Measurements from ENCODE around the gene PLK2.

Gene PLK2

DNA sequence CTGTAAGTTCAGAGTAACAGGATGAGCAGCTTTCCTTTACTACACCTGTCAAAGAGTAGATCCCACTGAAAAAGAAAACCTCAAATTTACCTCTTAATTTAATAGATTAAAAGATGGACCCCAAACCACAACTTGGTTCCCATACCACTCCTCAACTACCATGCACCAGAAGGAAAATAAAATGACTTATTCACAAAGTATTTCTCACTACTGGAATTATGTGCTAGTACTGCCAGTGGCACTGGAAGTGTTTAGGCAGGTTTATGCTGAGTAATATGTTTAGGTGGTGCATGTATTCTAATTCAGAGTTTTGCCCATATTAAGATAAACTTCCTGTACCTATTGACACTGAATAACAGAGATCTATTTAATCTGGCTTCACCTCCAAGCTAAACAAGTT, 6.6 kb downstream of the PLK2 start:
- CTCF ChIA-PET, result no interaction called here
- Histone ChIP-seq H3K4me3 (ENCODE audit: low read depth, low read length) (no peak overlapping the region), H3K36me3 (ENCODE audit: control insufficient read depth in 2 of 2, insufficient read depth in 1 of 2, low read length in 2 of 2) (peaks cover 21 to 58% of the 10 kb centered on the region in 2 experiments; a peak in 2 of 3 replicates)

DNA sequence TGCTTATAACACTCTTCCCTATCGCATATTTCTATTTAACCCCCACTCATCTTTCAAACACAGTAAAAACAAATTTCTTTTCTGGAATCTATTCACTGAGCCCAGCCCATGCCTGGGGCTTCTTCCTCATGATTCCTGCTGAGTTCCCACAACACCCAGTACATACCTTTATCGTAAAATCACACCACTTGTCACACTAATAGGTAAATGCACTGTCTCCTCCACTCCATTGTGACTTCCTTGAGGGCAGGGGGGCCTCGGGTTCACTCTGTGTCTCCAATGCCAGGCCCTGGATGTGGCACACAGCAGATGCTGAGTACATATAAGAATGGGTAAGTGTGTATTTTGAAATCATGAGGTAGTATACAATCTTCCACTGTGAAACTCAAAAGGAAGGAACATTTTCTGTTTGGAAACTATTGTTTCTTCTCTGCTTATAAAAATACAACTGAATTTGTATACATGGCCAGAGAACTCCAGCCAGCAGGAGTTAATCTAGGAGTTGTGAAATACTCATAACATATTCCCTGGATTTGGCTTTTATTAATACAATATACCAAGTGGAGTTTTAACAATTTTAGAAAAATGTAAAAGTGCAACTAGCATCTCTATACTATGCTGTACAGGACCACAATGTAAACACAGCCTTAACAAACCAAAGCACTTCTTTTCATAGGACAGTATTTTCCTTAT, 7.2 kb downstream of the PLK2 start:
- Histone ChIP-seq H3K9me3 (ENCODE audit: control insufficient read depth, insufficient read depth, low read depth, low read length) (no peaks in the 10 kb centered on the region), H3K4me1 (ENCODE audit: control insufficient read depth, insufficient read depth, low read length) (no peaks in the 10 kb centered on the region), H3K27ac (ENCODE audit: extremely low read depth, low read depth, low read length) (no peak overlapping the region), H3K4me3 (ENCODE audit: low read depth, low read length) (no peak overlapping the region), H3K36me3 (ENCODE audit: control insufficient read depth in 2 of 2, insufficient read depth in 1 of 2, low read length in 2 of 2) (peaks cover 21 to 52% of the 10 kb centered on the region in 2 experiments; a peak in 2 of 3 replicates)
- no peak for TF ChIP-seq ZNF211 (tag by site-specific recombination; IDR thresholded peaks at IDR 0.05; ENCODE audit: low read depth)
- no peak for TF ChIP-seq ZNF416 (tag by site-specific recombination; IDR thresholded peaks at IDR 0.05)
- TF ChIP-seq, protein P1, sequence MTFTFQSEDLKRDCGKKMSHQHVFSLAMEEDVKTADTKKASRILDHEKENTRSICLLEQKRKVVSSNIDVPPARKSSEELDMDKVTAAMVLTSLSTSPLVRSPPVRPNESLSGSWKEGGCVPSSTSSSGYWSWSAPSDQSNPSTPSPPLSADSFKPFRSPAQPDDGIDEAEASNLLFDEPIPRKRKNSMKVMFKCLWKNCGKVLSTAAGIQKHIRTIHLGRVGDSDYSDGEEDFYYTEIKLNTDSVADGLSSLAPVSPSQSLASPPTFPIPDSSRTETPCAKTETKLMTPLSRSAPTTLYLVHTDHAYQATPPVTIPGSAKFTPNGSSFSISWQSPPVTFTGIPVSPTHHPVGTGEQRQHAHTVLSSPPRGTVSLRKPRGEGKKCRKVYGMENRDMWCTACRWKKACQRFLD (tag by site-specific recombination; IDR thresholded peaks at IDR 0.05), result no peak
- no peak for TF ChIP-seq ZNF623 (tag by site-specific recombination; IDR thresholded peaks at IDR 0.05)
- no peak for TF ChIP-seq ZSCAN23 (tag by site-specific recombination; IDR thresholded peaks at IDR 0.05)
- no peak for TF ChIP-seq ZNF391 (tag by site-specific recombination; IDR thresholded peaks at IDR 0.05; ENCODE audit: borderline replicate concordance, low read depth)
- TF ChIP-seq ZNF223 (tag by site-specific recombination; IDR thresholded peaks at IDR 0.05), result no peak
- TF ChIP-seq ZNF157 (tag by site-specific recombination; IDR thresholded peaks at IDR 0.05), result no peak
- no peak for TF ChIP-seq ZNF677 (tag by site-specific recombination; IDR thresholded peaks at IDR 0.05)
- TF ChIP-seq, protein P2, sequence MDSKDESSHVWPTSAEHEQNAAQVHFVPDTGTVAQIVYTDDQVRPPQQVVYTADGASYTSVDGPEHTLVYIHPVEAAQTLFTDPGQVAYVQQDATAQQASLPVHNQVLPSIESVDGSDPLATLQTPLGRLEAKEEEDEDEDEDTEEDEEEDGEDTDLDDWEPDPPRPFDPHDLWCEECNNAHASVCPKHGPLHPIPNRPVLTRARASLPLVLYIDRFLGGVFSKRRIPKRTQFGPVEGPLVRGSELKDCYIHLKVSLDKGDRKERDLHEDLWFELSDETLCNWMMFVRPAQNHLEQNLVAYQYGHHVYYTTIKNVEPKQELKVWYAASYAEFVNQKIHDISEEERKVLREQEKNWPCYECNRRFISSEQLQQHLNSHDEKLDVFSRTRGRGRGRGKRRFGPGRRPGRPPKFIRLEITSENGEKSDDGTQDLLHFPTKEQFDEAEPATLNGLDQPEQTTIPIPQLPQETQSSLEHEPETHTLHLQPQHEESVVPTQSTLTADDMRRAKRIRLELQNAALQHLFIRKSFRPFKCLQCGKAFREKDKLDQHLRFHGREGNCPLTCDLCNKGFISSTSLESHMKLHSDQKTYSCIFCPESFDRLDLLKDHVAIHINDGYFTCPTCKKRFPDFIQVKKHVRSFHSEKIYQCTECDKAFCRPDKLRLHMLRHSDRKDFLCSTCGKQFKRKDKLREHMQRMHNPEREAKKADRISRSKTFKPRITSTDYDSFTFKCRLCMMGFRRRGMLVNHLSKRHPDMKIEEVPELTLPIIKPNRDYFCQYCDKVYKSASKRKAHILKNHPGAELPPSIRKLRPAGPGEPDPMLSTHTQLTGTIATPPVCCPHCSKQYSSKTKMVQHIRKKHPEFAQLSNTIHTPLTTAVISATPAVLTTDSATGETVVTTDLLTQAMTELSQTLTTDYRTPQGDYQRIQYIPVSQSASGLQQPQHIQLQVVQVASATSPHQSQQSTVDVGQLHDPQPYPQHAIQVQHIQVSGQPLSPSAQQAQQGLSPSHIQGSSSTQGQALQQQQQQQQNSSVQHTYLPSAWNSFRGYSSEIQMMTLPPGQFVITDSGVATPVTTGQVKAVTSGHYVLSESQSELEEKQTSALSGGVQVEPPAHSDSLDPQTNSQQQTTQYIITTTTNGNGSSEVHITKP (tag by site-specific recombination; IDR thresholded peaks at IDR 0.05), result no peak
- ChIA-PET POLR2A (no interaction called here), CTCF (no interaction called here)

More for the DNA sequence above, 6.6 kb downstream of the PLK2 start:
- no peaks in the 10 kb centered on the region for H3K9me3 ChIP-seq (ENCODE audit: control insufficient read depth, insufficient read depth, low read depth, low read length)
- POLR2A ChIA-PET, result no interaction called here
- no peak overlapping the region for H3K27ac ChIP-seq (ENCODE audit: extremely low read depth, low read depth, low read length)
- H3K4me1 ChIP-seq (ENCODE audit: control insufficient read depth, insufficient read depth, low read length), result no peaks in the 10 kb centered on the region
- no peak for TF ChIP-seq SP7 (tag by site-specific recombination; IDR thresholded peaks at IDR 0.05)

DNA sequence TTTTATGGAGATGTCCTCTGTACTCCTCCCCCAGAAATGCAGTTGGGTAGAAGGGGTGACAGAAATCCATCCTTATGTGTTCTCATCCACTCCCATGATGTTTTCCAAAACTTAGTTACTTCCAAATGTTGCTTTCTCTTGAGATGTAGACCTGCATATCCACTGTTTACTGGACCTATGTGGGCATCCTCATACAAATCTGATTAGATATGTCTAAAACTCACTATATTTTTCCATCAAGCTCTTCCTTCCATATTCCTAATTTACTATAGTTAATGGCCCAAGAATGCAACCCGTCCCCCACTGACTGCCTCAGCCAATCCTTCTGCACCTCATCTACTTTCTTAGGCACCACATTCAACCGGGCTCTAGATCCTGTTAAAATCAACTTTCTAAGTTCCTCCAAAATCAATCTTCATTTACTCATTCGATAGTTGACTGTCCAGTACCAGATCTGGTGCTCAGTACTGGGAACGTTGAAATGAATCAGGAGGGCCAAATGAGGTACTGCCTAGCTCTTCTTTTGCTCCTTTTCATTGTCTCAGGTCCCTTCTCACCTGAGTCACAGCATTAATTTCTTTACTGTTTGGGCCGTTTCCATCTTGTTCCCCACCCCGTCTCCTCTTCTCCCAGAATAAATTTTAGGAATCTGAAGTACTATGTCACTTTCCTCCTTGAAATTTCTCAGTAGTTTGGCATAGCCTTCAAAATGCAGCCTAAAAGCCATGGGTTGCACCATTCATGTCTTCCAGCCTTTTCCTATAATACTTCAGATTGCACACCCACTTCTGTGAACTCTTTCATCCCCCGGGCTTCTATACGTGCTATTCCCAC, 7.9 kb downstream of the PLK2 start:
- no peak overlapping the region for H3K27ac ChIP-seq (ENCODE audit: extremely low read depth, low read depth, low read length)
- H3K4me1 ChIP-seq (ENCODE audit: control insufficient read depth, insufficient read depth, low read length), result no peaks in the 10 kb centered on the region
- H3K9me3 ChIP-seq (ENCODE audit: control insufficient read depth, insufficient read depth, low read depth, low read length), result no peaks in the 10 kb centered on the region
- ChIA-PET POLR2A (no interaction called here), CTCF (interaction anchor here (0.8 kb wide), 1 partner anchor 12 kb away, joined by 5 read pairs; no protein-coding TSS in a partner anchor)
- no peak overlapping the region for H3K4me3 ChIP-seq (ENCODE audit: low read depth, low read length)
- H3K36me3 ChIP-seq (ENCODE audit: control insufficient read depth in 2 of 2, insufficient read depth in 1 of 2, low read length in 2 of 2), result peaks cover 21 to 45% of the 10 kb centered on the region in 2 experiments; a peak in 2 of 3 replicates
- TF ChIP-seq ZNF157 (tag by site-specific recombination; IDR thresholded peaks at IDR 0.05) (no peak), YY2 (tag by site-specific recombination; IDR thresholded peaks at IDR 0.05) (no peak), ZNF549 (tag by site-specific recombination; IDR thresholded peaks at IDR 0.05) (no peak), ZSCAN30 (tag by site-specific recombination; IDR thresholded peaks at IDR 0.05) (no peak), ZNF707 (tag by site-specific recombination; IDR thresholded peaks at IDR 0.05) (no peak), ZFP3 (tag by site-specific recombination; IDR thresholded peaks at IDR 0.05; ENCODE audit: low read depth) (no peak), KLF16 (tag by site-specific recombination; IDR thresholded peaks at IDR 0.05) (no peak), ZNF677 (tag by site-specific recombination; IDR thresholded peaks at IDR 0.05) (no peak)
- TF ChIP-seq, protein P3, sequence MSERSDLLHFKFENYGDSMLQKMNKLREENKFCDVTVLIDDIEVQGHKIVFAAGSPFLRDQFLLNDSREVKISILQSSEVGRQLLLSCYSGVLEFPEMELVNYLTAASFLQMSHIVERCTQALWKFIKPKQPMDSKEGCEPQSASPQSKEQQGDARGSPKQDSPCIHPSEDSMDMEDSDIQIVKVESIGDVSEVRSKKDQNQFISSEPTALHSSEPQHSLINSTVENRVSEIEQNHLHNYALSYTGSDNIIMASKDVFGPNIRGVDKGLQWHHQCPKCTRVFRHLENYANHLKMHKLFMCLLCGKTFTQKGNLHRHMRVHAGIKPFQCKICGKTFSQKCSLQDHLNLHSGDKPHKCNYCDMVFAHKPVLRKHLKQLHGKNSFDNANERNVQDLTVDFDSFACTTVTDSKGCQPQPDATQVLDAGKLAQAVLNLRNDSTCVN (tag by site-specific recombination; optimal IDR thresholded peaks at IDR 0.05), result no peak
- TF ChIP-seq, protein P4, sequence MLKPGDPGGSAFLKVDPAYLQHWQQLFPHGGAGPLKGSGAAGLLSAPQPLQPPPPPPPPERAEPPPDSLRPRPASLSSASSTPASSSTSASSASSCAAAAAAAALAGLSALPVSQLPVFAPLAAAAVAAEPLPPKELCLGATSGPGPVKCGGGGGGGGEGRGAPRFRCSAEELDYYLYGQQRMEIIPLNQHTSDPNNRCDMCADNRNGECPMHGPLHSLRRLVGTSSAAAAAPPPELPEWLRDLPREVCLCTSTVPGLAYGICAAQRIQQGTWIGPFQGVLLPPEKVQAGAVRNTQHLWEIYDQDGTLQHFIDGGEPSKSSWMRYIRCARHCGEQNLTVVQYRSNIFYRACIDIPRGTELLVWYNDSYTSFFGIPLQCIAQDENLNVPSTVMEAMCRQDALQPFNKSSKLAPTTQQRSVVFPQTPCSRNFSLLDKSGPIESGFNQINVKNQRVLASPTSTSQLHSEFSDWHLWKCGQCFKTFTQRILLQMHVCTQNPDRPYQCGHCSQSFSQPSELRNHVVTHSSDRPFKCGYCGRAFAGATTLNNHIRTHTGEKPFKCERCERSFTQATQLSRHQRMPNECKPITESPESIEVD (tag by site-specific recombination; IDR thresholded peaks at IDR 0.05), result no peak
- TF ChIP-seq, protein P5, sequence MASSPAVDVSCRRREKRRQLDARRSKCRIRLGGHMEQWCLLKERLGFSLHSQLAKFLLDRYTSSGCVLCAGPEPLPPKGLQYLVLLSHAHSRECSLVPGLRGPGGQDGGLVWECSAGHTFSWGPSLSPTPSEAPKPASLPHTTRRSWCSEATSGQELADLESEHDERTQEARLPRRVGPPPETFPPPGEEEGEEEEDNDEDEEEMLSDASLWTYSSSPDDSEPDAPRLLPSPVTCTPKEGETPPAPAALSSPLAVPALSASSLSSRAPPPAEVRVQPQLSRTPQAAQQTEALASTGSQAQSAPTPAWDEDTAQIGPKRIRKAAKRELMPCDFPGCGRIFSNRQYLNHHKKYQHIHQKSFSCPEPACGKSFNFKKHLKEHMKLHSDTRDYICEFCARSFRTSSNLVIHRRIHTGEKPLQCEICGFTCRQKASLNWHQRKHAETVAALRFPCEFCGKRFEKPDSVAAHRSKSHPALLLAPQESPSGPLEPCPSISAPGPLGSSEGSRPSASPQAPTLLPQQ (tag by site-specific recombination; IDR thresholded peaks at IDR 0.05), result no peak

Data from HEK293 (cell line).